ENCODE measurements around the gene AQP1.

AQP1 gene

DNA sequence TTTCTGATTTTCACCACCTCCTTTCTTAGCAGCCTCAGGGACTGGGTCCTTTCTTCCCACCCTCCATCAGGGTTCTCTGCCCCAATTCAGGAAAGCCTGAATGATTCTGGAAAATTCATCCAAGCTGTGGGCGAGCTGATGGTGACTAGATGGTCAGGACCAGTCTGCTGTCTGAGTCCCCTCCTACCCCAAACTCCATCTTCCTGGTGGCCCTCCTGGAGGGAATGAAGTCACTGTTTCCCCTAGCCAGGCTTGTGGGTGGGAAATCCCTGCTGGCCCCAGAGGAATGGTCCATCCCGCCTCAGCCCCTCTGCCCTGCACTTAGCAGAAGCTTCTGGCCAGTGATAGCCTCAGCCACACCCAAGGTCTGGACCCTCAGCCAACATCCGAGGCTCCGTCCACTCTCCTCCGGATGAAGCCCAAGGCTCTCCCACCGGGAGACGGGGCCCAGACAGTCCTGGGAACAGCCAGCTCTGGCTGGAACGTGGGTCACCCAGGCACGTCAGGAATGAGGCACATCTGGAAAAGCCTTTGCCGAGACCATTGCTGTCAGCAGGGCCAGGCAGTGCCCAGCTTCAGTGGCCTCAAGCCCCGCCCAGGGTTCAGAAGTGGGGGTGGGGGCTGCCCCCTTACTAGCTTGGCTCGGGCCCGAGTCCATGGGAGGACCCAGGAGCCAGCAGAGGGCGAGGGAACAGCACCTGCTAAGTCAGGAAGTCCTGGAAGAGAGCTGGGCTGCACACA, 4.0 kb upstream of the AQP1 start:
- DNase-seq: no peak

DNA sequence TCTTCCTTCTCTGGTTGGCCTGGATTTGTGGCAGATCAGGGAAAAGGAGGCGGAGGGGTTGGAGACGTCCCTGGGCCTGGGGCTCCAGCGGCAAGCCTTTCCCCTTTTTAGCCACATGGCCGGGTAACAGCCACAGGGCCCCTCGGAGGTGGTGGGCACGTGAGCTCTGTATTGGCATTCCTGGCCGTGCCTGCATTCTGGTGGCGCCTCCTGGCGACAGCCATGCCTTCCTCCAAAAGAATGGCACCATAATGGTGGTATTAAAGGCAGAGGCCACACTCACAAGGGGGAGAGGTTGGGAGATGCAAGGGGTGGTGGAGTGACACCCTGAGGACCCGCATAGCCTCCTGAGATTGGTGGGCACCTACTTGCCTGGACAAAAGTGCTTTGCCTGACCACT, 3.0 kb upstream of the AQP1 start:
- no peak for DNase-seq

DNA sequence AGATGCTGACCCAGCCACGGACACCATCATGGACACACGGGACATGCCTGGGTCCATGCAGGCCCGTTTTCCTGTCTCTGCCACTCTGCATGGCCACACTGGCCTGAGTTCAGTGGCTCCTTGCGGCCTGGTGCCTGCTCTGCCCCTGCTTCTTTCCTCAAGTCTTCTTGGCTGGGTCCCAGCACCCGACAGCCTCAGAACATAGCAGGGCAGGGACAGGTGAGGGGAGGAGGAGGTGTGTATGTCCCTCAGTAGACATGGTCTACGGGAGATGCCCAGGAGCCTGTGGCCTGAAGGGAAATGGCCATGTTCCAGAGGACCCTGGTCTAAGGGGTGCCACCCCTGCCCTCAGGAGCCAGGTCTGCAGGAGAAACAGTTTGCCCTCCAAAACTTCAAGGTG, 2.2 kb upstream of the AQP1 start:
- no peak for DNase-seq

DNA sequence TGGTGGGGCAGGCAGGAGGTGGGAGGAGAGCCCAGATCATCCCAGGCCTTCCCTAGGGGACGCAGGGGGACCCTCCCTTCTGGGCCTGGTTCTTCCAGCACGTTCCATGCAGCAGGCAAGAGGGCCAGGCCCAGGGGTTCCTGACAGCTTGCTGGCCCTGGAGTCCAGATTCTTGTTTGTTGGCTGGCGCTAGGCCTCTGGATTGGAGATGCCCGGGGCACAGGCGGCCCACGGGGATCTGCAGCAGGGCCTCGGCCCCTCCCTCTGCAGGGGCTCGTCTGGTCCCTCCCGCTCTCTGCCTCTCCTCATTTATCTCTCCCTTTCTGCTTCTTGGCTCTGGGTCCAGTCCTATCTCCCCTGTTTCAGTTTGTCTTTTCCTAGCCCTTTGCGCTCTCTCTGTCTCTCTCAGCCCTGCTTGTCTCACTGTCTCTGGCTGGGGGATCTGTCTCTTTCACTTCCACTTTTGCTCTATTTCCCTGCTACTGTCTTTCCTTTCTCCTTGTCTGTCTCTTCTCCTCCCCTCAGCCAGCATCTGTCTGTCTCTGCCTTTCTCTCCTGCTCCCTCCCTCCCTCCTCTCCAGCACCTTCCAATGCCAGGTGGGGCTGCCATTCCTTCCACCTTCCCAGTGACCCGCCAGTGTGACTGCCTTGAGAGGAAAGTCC, 1.1 kb upstream of the AQP1 start:
- no peak for DNase-seq

DNA sequence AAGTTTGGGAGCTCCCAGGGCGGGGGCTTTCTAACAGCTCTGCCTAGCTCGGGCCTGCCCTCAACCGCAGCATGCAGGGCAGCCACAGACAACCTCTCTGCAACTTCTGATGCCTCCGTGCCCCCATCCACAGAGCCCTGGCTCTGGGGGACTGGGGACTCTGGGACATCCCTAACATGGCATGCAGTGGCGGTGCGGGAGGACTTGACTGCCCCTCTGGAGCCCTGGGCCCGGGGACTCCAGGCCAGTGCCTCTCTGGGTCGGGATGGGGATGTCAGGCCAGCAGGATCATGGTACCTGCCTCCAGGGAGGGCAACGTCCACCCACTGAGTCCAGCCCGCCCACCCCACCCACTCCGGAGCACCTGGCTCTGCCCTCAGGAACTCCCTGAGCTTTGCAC, 520 bp upstream of the AQP1 start:
- no peak for DNase-seq

DNA sequence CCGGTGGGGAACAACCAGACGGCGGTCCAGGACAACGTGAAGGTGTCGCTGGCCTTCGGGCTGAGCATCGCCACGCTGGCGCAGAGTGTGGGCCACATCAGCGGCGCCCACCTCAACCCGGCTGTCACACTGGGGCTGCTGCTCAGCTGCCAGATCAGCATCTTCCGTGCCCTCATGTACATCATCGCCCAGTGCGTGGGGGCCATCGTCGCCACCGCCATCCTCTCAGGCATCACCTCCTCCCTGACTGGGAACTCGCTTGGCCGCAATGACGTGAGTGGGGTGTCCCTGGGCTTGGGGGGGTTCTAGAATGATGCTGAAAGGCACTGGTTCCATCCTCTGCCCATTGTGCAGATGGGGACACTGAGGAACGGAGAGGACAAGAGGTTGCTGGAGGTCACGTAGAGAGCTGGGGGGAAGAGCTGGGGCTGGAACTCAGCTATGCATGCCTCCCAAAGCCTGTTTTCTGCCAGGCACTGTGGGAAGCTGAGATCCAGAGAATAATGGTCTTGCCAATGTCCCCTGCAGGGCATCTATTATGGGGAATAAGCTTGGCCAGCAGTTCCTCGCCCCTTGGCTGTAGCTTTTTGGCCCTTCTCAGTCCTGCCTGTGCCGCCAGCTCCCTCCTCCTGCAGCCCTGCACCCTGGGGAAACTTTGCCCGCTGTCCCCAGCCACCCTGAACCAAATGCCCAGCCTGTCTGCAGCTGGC, 523 bp downstream of the AQP1 start:
- DNase-seq: no peak

DNA sequence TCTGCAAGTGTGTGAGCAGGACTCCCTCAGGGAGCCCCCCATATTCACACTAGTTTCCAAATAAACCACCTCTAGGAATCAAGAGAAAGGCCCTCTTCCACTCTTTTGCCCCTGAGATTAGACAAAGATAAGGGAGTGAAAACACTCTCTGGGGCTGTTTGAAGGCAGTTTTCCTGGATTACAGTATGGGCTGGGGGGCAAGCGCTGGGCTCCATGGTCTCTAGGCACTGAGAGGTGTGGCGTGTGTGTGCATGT, 1.0 kb downstream of the AQP1 start:
- no peak for DNase-seq

DNA sequence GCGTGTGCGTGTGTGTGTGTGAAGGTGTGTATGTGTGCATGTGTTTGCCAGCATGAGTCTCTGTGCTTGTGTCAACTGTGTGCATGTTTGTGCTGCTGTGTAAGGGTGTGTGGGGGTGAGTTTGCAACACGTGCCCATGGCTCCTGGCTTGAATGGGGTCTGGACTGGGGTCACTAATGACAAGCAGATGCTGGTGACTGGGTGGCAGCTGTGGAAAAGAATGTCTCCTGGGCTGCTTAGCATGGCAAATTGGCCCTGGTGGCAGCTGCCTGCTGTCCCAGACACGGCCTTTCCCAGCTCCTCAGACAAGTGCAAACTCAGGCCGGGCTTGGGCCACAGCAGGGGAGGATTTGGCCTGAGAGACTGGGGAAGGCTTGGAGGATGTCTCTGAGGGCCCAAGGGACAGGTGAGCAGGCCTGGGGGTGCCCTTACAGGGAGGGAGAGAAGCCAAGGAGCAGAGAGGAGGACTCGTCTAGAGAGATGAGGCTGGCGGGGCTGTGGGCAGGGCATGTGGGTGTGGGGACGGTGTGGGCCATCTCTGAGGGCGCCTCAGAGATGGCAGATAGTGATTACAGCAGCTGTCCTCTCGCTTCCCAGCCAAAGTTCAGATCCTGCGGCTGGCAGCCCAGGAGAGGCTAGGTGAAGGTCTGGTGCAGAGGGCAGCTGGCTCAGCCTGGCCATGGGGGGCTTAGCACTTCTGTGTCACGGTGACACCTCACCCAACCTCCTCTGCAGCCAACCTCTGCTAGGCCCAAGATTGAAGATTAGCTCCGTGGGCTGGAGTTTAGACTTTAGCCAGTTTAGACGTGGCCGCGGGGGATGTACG, 1.5 kb downstream of the AQP1 start:
- peak; percentile 55 for DNase-seq

DNA sequence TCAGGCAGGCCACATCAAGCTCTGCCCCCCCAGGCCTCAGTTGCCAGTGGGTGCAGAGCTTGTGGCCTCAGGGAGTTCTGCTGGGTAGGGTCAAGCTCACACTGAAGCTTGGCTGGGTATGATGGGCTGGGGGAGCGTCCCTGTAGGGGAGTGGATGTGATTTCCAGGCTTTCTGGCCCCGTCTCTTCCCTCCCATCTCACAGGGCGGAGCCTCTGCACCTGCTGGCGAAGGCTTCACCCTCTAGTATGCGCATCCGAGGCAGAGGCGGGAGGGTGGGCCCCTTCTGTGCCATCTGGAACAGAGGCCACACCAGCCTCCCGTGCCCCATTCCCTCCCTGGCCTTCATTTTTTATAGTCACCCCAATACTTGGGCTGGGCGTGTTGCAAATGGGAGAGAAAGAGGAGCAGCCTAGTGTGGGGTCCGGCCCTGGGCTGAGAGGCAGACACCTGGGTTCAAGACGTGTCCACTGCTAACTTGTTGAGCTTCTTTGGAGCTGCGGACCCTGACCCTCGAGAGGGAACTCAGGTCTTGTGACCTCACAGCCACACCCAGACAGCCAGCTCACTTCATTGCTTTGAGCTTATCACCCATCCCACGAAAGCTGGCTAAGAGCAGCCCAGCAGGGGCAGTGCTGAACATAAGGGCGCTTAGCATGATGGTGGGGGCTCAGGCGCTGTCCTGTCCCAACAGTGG, 2.3 kb downstream of the AQP1 start:
- no peak for DNase-seq

DNA sequence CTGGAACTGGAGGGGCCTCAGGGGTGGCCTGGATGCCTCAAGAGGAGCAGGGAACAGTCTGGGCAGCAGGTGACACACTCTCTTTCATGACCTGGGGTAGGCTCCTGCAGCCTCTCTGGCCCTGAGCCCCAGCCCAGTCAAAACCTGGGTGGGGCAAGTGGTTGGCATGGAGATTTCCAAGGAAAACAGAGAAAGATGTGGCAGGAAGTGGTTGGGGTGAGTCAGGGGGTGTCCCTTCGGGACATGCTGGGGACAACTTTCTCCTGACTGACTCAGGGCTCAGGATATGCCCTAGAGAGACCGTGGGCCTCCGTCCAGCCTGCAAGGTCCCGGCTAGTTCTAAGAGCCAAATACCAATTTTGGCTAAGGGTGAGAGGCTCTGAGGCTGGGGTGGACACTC, 2.9 kb downstream of the AQP1 start:
- no peak for DNase-seq

DNA sequence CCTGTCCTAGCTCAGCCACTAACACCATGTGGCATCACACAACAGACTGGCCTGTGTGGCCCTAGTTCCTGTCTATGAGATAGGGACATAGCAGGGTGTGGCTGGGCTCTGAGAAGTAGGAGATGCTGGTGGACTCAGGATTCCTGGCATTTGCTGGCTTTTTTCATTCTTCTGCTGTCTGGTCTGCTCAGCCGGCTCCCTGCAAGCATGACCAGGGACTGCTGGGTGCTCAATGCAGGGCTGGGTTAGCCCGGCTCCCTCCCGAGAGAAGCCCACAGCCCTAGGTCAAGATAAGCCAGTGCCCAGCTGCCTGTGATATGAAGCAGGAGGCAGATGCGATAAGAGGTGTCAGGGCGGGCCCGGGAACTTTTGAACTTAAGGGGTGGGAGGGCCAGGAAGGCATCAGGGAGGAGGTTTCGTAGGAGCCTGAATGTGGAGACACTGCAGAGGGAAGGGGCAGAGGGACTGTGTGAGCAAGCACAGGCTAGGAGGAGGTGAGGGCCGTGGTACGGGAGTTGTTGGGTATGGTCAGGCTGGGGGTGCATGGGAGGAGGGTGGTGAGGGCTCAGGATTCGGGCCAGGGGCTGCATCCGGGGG, 3.5 kb downstream of the AQP1 start:
- no peak for DNase-seq

DNA sequence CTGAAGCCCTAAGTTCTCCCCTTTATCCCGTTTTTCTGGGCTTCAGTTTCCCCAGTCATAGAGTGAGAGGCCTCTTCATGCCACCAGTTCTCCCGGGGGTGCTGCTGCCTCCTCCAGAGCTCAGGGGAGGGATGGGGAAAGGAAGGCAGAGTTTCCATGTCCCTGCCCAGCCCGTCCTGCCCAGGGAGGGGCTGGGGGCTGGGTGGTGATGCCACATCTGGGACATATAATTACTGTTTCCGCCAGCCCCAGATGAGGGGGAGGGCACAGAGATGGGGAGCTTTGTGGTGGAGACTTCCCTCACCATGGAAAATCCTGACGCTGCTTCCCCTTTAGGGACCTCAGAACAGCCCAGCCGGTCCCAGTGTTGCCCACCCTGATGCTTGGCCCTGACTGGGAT, 4.1 kb downstream of the AQP1 start:
- DNase-seq: no peak

DNA sequence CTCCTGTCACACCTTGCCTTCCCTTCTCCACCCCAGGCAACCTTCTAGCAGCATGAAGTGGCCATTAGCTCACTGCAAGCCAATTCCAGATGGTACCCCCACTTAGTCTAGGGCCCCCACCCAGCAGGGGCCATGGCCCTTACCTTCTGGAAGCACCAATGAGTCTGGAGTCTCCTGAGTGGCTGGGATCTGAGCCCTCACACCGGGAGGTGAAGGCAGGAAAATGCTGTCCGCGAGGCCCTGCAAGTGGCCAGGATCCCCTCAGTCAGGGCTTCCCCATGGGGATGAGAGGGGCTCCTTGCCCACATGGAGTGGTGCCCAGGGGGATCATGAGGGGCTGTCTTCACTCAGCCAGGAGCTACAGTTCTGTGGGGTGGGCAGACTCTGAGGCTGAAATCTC, 4.6 kb downstream of the AQP1 start:
- DNase-seq: no peak

DNA sequence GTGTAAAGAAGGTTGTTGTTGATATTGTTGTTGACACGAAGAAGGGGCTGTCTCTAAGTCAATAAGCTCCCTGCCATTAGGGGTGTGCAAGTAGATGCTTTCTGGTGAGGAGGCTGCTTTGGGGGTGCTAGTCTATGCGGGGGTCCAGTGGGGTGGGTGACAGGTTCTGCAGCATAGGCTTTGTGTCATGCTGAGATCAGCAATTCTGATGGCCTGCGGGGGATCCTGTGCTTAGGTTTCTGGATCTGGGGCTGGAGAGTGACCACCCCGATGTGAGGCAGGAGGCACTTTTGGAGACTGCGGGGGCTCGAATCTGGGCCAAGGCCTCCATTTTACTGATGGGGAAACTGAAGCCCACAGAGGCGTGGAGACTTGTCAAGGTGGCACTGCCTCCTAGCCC, 5.1 kb downstream of the AQP1 start:
- no peak for DNase-seq

DNA sequence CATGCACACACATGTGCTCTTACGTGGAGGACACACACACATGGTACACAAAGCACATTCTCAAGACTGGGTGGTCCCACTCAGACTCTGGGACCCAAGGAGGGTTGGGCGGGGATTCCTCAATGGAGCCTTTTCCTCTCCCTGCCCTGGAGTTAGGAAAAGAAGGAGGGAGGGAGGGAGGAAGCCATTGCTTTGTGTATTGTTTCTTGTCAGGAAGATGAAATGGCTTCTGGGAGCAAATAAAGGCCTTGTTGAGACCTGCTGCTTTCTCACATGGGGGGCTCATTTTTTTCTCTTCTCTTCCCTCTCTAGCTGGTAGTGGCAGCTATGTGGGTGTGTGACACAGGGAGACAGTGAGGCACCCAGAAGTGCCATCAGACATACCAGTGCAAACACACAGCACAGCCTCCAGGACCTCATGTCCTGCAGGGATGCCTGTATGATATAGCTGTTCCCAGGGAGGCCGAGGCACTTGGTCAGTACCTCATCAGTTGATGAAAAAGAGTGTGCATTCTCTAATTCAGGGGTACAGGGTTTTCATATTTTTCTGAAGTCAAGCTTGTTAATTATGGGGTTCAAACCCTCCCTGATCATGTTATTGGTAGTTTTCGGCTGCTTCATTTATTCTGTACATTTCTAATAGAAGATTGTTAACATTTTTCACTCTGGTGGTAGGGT, 5.7 kb downstream of the AQP1 start:
- DNase-seq: no peak

DNA sequence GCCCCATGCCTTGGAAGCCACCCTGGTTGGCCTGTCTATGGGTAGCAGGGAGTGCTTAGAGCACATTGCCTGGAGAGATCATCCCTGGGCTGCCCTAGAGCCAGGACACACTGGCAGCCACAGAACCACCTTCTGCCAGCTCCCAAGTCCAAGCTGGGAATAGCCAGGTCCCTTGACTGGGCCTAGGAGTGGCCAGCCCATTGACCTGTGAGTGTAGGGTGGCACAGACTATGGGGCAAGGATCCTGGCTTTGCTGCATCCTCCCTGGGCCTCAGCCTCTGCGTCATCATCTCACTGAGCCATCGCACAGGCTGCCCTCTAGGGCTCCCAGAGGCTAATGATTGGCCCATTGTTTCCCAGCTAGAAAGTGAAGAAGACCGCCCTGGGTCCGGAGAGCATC, 7.0 kb downstream of the AQP1 start:
- DNase-seq: no peak

DNA sequence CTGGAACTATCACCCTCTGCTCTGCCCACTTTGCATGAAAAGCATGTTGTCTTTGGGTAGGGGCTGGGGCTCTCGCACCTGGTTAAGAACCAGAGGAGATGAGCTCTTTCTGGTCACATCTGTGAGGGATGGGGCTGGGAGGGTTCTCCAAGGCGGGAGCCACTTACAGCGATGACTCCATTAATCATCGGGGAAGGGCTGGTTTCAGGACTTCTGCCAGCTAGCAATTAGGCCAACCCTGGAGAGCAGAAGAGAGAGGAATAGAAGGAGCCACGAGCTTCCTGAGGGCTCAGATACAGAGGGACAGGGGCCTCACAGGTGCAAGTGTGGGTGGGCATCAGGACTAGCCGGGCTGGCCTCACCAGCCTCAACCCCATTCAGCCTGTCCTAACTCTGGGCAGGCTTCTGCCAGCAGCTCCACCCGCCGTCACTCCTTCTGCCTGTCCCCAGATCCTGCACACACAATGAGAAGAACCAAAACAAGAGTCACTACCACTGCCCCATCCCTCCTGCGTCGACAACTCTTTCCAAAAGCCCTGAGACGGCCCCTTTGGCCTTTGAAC, 8.4 kb downstream of the AQP1 start:
- DNase-seq: no peak

DNA sequence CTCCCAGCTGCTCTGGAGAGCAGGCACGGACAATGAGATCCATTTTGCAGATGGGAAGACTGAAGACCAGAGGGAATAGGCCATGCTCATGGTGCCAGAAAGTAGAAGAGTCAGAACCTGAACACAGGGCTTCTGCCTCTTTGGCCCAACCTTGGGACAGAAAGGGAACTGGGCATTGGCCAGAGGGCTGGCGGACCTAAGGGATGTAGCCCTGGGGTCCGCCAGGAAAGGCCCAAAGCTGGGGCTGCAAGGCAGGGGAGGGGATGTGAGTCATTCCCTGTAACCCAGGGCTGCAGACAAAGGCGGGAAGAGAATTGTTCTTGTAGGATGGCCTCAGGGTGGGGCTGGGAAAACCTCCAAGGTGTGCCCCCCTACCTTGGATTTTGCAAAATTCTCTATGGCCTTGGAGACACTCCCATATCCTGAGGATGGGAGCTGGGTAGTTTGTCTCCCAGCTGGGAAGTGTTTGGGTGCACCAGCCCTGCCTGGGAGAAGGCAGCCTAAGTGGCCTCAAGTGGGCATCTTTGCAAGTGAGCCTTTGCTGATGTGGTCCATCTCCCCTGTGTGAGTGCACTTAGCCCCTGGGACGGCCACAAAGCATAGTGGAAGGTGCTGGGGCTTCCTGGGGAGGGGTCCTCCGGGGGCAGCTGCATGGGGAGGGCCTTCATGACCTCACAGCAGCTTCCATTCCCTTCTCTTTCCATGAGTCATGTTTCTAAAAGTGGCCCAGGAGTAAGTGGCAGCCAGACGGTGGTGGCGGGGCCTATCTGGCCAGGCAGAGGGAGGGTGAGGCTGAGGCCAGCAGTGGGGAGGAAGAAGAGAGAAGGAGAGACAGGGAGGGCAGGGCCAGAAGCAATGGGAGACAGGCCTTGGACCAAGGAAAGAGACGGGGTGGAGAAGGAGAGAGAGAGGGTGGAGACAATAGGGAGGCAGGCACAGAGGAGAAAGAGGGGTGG, 9.2 kb downstream of the AQP1 start:
- DNase-seq: no peak

DNA sequence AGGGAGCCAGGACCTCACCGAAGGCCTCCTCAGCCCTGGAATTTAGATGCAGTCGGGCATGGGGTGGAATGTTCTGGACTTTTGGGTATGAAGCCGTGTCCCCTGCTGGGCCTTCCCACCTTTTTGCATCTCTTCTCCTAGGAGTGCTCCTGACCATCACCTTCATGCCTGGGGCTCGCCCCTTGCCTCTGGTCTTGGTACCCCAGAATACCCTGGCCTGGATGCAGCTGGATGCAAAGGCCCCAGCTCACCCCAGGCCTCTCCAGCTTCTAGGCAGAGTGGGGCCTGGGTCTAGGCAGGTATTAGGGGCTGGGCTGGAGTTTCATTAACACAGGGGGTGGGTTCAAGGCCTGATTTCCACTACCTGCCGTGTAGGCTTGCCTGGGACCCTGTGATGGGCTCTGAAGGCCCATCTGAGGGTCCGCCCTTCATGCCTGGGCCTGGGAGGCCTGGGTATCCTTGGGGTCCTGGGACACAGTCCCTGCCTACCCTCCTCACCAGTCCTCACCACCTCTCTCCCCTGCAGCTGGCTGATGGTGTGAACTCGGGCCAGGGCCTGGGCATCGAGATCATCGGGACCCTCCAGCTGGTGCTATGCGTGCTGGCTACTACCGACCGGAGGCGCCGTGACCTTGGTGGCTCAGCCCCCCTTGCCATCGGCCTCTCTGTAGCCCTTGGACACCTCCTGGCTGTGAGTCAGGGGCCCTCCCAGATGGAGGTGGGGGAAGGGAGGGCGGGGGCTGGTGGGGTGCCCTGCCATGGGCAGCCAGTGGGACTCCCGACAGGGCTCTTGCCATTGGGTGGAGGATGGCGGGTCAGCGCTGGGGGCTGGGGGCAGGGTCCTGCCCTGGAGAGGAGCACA, 10.1 kb downstream of the AQP1 start:
- no peak for DNase-seq
